ENCODE data around the gene TSHZ2. TPM values are rescaled to one million over a fixed set of nuclear protein-coding genes. Genes with fewer than 3 reads are reported as not detected.
A peak's percentile ranks its signal among the peaks of the same experiment; 100 is the strongest.

The TSHZ2 gene
- total and polyA plus RNA-seq, 5 donors from 2014 or later = 1.00 to 41.7 (median 2.1) TPM

DNA sequence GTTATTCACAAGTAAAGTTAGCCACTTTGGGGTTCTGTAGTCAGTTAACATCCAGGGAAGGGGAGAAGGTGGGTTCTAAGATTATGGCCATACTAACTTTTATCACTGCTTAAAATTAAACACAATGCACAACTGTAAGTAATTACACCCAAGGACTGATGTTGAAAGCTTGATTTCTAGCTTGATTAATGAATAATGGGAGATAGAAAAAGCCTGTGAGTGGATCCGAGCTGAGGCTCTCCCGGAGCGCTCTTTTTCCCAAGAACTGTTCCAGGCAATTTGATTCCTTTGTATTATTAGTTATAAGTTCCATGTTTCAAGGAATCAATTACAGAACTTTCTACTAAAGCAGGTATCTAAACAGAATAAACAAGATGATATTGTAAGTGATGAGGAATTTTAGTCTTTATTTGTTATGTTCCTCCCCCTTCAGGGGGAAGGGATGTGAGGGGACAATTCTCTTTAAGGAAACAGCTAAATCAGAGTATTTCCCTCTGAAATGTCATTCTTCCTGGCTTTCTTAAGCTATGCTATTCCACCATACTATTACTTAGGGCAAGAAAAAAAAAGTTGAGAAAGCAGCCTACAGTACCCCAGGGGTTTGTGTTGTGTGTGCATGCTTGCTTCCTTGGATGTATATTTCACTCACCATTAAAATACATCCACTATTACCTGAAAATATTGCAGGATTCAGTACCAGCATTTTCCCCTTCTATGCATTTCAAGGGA lies 3.8 kb downstream of the TSHZ2 start:
- H3K36me3 Mint-ChIP-seq = no peaks in the 10 kb centered on the region
- peak overlapping the region; percentile 66 to 92 (median 83) for H3K27ac Mint-ChIP-seq
- peaks cover 11 to 60% (median 27%) of the 10 kb centered on the region in 4 donors for H3K4me1 Mint-ChIP-seq
- H3K4me3 Mint-ChIP-seq = peak overlapping the region; percentile 89 to 96 (median 94)
- ATAC-seq (ENCODE audit: low read depth in 2 of 2) (no peak), DNase-seq (no peak)
- H3K4me3 ChIP-seq (ENCODE audit: low read depth, low read length) = peak overlapping the region; percentile 81
- H3K9me3 ChIP-seq (ENCODE audit: control insufficient read depth in 2 of 2, low read length in 2 of 2) = no peaks in the 10 kb centered on the region
- peak overlapping the region; percentile 78 for H3K27ac ChIP-seq (ENCODE audit: insufficient read depth, low read length, poor library complexity, severe bottlenecking)
- H3K9me3 Mint-ChIP-seq = peaks cover 0 to 3% (median 0%) of the 10 kb centered on the region in 7 donors
- no peaks in the 10 kb centered on the region for H3K36me3 ChIP-seq (ENCODE audit: control insufficient read depth, insufficient read depth, low read length)
- H3K4me1 ChIP-seq (ENCODE audit: control insufficient read depth, insufficient read depth, low read length, poor library complexity, severe bottlenecking) = peaks cover 17% of the 10 kb centered on the region
- peaks cover 1% of the 10 kb centered on the region for H3K27me3 ChIP-seq (ENCODE audit: control insufficient read depth, insufficient read depth, low read length)
- peaks cover 9% of the 10 kb centered on the region for H3K27me3 Mint-ChIP-seq

DNA sequence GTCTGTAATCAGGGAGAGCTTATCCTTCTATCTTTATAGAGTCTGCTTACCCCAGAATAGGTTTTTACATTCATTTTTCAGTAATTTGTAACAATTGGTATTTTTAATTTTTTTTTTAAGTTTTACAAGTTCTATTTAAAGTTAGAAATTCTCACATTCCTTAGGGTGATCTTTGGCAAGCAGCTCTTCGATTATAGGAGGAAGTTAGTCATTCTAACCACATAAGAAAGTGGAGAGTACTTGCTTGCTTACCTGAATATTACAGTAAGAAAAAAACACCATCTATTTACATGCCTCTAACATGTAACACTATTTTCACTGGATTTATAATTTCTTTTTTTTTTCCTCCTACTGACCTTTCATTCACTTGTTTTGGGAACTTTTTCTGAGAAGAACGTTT lies 6.7 kb downstream of the TSHZ2 start:
- Histone ChIP-seq H3K27me3 (ENCODE audit: control insufficient read depth, insufficient read depth, low read length) (peaks cover 1% of the 10 kb centered on the region), H3K4me1 (ENCODE audit: control insufficient read depth, insufficient read depth, low read length, poor library complexity, severe bottlenecking) (peaks cover 8% of the 10 kb centered on the region), H3K9me3 (ENCODE audit: control insufficient read depth in 2 of 2, low read length in 2 of 2) (no peaks in the 10 kb centered on the region), H3K36me3 (ENCODE audit: control insufficient read depth, insufficient read depth, low read length) (no peaks in the 10 kb centered on the region), H3K27ac (ENCODE audit: insufficient read depth, low read length, poor library complexity, severe bottlenecking) (no peak overlapping the region), H3K4me3 (ENCODE audit: low read depth, low read length) (no peak overlapping the region)
- DNase-seq (no peak), ATAC-seq (ENCODE audit: low read depth in 2 of 2) (no peak)
- no peaks in the 10 kb centered on the region for H3K36me3 Mint-ChIP-seq
- H3K4me3 Mint-ChIP-seq = no peak overlapping the region
- no peak overlapping the region for H3K27ac Mint-ChIP-seq
- peaks cover 5 to 51% (median 19%) of the 10 kb centered on the region in 4 donors for H3K4me1 Mint-ChIP-seq
- peaks cover 6% of the 10 kb centered on the region for H3K27me3 Mint-ChIP-seq
- H3K9me3 Mint-ChIP-seq = peaks cover 0 to 1% (median 0%) of the 10 kb centered on the region in 7 donors

DNA sequence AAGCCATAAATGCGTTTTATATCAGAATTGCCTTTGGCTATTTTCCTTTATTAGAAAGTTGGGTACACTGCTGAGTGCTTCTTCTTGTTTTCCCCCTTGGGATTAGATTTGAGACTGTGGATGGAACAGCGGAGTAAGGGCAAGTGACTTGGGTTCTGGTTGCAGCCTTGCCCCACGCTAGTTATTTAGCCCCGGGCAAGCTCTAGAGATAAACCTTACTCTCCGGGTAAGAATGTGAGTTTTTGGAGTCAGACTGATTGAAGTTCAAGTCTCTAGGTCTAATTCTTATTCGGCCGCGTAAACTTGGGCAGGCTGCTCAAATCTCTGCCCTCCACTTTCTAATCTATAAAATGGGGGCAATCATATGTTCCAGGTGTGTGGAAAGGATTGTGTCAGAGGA lies 8.9 kb downstream of the TSHZ2 start:
- H3K27ac Mint-ChIP-seq = peak overlapping the region in 1 of 3 donors; percentile 3
- no peak overlapping the region for H3K4me3 Mint-ChIP-seq
- peaks cover 5% of the 10 kb centered on the region for H3K27me3 Mint-ChIP-seq

DNA sequence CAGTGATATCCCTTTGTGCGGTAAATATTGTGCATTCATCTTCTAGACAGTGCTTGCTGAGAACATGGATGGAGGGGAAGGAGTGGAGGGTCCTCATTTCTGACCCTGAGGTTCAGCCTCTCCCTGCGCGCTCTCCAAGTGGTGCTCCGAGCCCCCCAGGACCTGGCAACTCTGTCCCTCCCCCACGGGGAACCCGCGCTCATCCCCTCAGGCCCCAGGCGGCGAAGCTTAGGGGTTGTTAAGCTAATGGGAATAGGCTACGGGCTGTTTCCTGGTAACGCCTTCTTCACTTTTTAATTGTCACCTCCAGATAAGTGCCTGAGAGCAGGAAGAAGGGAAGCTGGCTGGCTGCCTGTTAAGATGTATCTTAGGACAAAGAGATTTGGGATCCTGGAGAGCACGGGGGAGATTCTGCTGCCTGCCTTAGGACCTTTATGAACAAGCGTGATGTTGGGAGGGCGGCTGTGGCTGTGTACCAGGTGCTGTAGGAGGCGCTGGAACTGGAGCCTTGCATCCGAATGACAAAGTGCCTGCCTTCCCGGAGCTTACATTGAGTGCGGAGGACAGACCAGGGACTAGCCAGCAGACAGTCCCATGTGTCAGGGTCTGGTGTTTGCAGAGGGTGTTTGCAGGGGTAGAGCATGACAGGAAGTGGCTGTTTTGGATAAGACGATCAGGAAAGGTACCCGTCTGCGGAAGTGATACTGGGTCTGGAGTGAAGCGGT lies 11.7 kb downstream of the TSHZ2 start:
- Histone ChIP-seq H3K4me1 (ENCODE audit: control insufficient read depth, insufficient read depth, low read length, poor library complexity, severe bottlenecking) (no peaks in the 10 kb centered on the region), H3K9me3 (ENCODE audit: control insufficient read depth in 2 of 2, low read length in 2 of 2) (no peaks in the 10 kb centered on the region), H3K36me3 (ENCODE audit: control insufficient read depth, insufficient read depth, low read length) (no peaks in the 10 kb centered on the region), H3K27me3 (ENCODE audit: control insufficient read depth, insufficient read depth, low read length) (no peaks in the 10 kb centered on the region), H3K4me3 (ENCODE audit: low read depth, low read length) (no peak overlapping the region), H3K27ac (ENCODE audit: insufficient read depth, low read length, poor library complexity, severe bottlenecking) (no peak overlapping the region)
- ATAC-seq (ENCODE audit: low read depth in 2 of 2) (no peak), DNase-seq (no peak)
- peak overlapping the region in 2 of 3 donors; percentile 40 to 93 for H3K27ac Mint-ChIP-seq
- peaks cover 5% of the 10 kb centered on the region for H3K27me3 Mint-ChIP-seq
- H3K9me3 Mint-ChIP-seq = no peaks in the 10 kb centered on the region
- peak overlapping the region in 3 of 4 donors; percentile 4 to 69 (median 63) for H3K4me3 Mint-ChIP-seq
- peaks cover 4% of the 10 kb centered on the region for H3K36me3 Mint-ChIP-seq
- H3K4me1 Mint-ChIP-seq = peaks cover 0 to 20% (median 11%) of the 10 kb centered on the region in 4 donors

More for the DNA sequence above, 8.9 kb downstream of the TSHZ2 start:
- no peaks in the 10 kb centered on the region for H3K9me3 ChIP-seq (ENCODE audit: control insufficient read depth in 2 of 2, low read length in 2 of 2)
- peaks cover 2% of the 10 kb centered on the region for H3K4me1 ChIP-seq (ENCODE audit: control insufficient read depth, insufficient read depth, low read length, poor library complexity, severe bottlenecking)
- ATAC-seq (ENCODE audit: low read depth in 2 of 2) (no peak), DNase-seq (no peak)
- H3K36me3 ChIP-seq (ENCODE audit: control insufficient read depth, insufficient read depth, low read length) = no peaks in the 10 kb centered on the region
- no peak overlapping the region for H3K4me3 ChIP-seq (ENCODE audit: low read depth, low read length)
- H3K27me3 ChIP-seq (ENCODE audit: control insufficient read depth, insufficient read depth, low read length) = no peaks in the 10 kb centered on the region
- Mint-ChIP-seq H3K9me3 (no peaks in the 10 kb centered on the region), H3K4me1 (peaks cover 5 to 41% (median 17%) of the 10 kb centered on the region in 4 donors), H3K36me3 (peaks cover 4% of the 10 kb centered on the region)
- H3K27ac ChIP-seq (ENCODE audit: insufficient read depth, low read length, poor library complexity, severe bottlenecking) = no peak overlapping the region

DNA sequence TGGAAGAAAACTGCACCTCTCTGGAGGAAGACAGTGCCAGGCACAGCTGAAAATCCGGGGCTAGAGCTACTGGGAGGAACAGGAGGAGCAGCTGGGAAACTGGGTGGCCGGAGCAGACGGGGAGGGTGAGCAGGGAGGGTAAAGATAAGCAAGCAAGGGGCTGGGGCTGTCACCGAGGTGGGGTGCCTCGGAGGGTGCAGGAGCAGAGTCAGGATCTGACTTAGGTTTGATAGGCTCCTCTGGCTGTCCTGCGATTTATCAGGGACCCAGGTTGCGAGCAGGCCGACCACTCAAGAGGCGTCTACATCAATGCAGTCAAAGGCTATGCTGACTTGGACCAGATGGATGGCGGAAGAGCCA lies 12.3 kb downstream of the TSHZ2 start:
- Mint-ChIP-seq H3K27ac (peak overlapping the region in 2 of 3 donors; percentile 40 to 93), H3K4me1 (peaks cover 0 to 15% (median 9%) of the 10 kb centered on the region in 4 donors), H3K36me3 (peaks cover 4% of the 10 kb centered on the region), H3K27me3 (peaks cover 5% of the 10 kb centered on the region), H3K9me3 (no peaks in the 10 kb centered on the region), H3K4me3 (peak overlapping the region in 2 of 4 donors; percentile 63 to 69)
- Histone ChIP-seq H3K4me3 (ENCODE audit: low read depth, low read length) (no peak overlapping the region), H3K4me1 (ENCODE audit: control insufficient read depth, insufficient read depth, low read length, poor library complexity, severe bottlenecking) (no peaks in the 10 kb centered on the region), H3K27ac (ENCODE audit: insufficient read depth, low read length, poor library complexity, severe bottlenecking) (no peak overlapping the region), H3K36me3 (ENCODE audit: control insufficient read depth, insufficient read depth, low read length) (no peaks in the 10 kb centered on the region), H3K9me3 (ENCODE audit: control insufficient read depth in 2 of 2, low read length in 2 of 2) (no peaks in the 10 kb centered on the region), H3K27me3 (ENCODE audit: control insufficient read depth, insufficient read depth, low read length) (no peaks in the 10 kb centered on the region)
- DNase-seq (no peak), ATAC-seq (ENCODE audit: low read depth in 2 of 2) (no peak)

DNA sequence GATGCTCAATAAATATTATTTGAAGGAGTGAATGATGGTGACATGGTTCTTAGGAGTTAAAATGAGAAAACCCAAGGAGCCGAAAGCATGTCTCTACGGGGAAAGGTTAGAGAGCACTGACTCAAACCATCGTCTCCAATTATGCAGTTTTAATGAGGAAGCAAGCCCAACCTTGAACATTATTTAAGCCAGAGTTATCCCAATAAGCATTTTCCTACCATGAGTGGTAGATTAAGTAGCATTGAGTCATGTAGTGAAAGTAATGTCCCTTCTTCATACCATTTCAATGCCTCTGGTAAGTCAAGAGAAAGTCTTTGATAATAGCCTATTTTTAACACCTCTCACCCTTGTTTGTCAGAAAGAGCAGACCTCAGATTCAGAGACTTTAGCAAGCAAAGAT lies 13.5 kb downstream of the TSHZ2 start:
- Mint-ChIP-seq H3K4me3 (no peak overlapping the region), H3K4me1 (peaks cover 0 to 9% (median 6%) of the 10 kb centered on the region in 4 donors)
- ATAC-seq (ENCODE audit: low read depth in 2 of 2) = no peak

DNA sequence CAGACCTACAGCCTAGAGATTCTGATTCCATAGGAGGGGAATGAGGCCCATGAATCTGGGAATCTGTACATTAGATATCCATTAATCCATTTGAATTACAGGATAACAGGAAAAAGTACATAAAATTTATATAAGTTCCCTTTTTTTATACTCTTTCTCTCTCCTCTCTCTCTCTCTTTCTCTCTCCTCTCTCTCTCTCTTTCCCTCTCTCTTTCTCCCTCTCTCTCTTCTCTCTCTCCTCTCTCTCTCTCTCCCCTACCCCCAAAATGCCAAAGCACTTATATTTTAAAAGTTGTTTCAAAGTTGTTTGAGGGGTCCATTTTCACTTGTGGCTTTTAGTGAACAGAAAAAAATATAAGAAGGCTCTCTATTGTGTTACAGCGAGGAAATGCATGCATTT lies 15.1 kb downstream of the TSHZ2 start:
- Histone ChIP-seq H3K4me3 (ENCODE audit: low read depth, low read length) (no peak overlapping the region), H3K27ac (ENCODE audit: insufficient read depth, low read length, poor library complexity, severe bottlenecking) (no peak overlapping the region), H3K36me3 (ENCODE audit: control insufficient read depth, insufficient read depth, low read length) (no peaks in the 10 kb centered on the region), H3K9me3 (ENCODE audit: control insufficient read depth in 2 of 2, low read length in 2 of 2) (no peaks in the 10 kb centered on the region), H3K4me1 (ENCODE audit: control insufficient read depth, insufficient read depth, low read length, poor library complexity, severe bottlenecking) (no peaks in the 10 kb centered on the region), H3K27me3 (ENCODE audit: control insufficient read depth, insufficient read depth, low read length) (no peaks in the 10 kb centered on the region)
- Mint-ChIP-seq H3K4me3 (no peak overlapping the region), H3K27ac (no peak overlapping the region), H3K36me3 (peaks cover 4% of the 10 kb centered on the region), H3K4me1 (peaks cover 0 to 9% (median 6%) of the 10 kb centered on the region in 4 donors), H3K27me3 (peaks cover 5% of the 10 kb centered on the region), H3K9me3 (no peaks in the 10 kb centered on the region)
- no peak for ATAC-seq (ENCODE audit: low read depth in 2 of 2)
- no peak for DNase-seq

More for the DNA sequence above, 13.5 kb downstream of the TSHZ2 start:
- H3K4me1 ChIP-seq (ENCODE audit: control insufficient read depth, insufficient read depth, low read length, poor library complexity, severe bottlenecking) = no peaks in the 10 kb centered on the region
- H3K9me3 ChIP-seq (ENCODE audit: control insufficient read depth in 2 of 2, low read length in 2 of 2) = no peaks in the 10 kb centered on the region
- Mint-ChIP-seq H3K27ac (no peak overlapping the region), H3K27me3 (peaks cover 5% of the 10 kb centered on the region), H3K36me3 (peaks cover 4% of the 10 kb centered on the region), H3K9me3 (no peaks in the 10 kb centered on the region)
- DNase-seq = no peak
- no peak overlapping the region for H3K4me3 ChIP-seq (ENCODE audit: low read depth, low read length)
- no peaks in the 10 kb centered on the region for H3K27me3 ChIP-seq (ENCODE audit: control insufficient read depth, insufficient read depth, low read length)
- no peak overlapping the region for H3K27ac ChIP-seq (ENCODE audit: insufficient read depth, low read length, poor library complexity, severe bottlenecking)
- H3K36me3 ChIP-seq (ENCODE audit: control insufficient read depth, insufficient read depth, low read length) = no peaks in the 10 kb centered on the region
